HG02943 (cell line): ENCODE measurements around the gene SEC14L1.

Experiments used
- ATAC-seq: cut with Tn5 transposase; IDR thresholded peaks from one replicate; pipeline ENCODE4 v1.9.1; 2021; ENCODE audit warnings: mild to moderate bottlenecking, low read depth, moderate library complexity; ENCODE audit not compliant: unreplicated experiment

SEC14L1 gene

DNA sequence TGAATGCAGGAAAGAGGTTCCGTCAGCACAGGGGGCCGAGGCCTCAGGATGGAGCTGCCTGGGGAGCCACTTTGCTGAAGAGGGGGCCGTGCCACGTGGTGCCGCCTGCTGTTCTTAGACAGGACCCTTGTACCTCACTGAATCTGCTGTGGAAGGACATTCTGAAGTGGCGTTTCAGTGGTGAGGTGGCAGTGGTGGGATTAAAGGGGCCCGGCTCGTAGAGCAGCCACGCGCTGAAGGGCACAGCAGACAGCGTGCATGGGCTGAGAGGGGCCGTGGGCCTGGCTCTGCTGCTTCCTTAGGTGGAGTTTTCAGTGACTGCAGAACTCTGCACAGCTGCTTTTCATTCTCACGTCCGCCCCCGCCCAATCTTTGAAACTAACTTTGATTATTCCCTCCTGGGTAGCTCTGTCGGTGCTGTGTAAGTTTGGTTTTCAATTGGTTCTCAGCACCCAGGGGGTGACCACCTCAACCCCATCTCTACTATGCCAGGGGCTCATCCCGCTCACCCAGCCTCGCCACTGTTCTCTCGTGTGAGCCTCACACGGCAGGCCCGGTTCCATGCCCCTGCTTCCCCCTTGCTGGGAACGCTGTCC is 70.3 kb downstream of the SEC14L1 start:
- no peak for ATAC-seq

DNA sequence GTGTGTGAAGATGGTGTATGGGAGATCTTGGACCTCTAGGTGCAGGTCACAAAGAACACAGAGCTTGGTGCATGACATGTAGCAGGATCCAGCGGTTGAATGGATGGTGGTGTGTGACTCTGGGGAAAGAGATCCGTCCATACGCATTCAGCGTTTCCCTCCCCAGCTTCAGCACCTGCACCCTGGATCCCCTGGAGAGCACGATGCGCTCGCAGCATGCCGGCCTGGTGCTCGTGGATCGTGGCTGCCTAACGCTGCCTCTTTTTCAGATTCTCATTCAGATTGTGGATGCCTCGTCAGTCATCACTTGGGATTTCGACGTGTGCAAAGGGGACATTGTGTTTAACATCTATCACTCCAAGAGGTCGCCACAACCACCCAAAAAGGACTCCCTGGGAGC is 70.9 kb downstream of the SEC14L1 start:
- ATAC-seq = no peak

DNA sequence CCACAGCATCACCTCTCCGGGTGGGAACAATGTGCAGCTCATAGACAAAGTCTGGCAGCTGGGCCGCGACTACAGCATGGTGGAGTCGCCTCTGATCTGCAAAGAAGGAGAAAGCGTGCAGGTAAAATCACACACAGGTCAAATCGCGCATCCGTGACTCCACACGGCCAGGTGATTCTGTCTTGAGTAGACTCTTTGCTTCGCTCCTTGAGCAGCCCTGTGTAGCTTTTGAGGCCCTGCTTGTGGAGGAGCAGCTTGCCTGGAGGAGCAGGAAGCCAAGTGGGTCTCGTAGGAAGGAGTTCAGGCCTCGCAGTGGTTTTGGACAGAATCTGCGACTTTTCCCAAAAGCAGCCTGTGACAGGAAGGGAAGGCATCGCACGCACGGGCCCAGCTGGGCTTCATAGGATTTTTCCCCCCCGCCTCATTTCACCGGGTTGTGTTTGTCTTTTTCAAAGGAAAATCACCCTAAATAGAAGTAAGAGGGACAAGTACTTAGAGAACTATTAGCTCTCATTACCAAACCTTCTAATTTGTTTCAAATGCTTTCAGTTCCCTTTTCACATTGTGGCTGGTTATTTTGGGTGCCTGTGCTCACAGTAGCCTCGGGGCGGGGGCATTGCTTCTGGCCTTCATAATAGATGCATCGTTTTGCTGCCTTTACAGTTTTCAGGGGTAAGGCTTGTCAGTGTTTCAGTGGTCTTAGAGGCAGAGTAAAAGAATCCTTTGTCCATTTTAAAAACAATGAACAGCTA is 71.5 kb downstream of the SEC14L1 start:
- peak; percentile 58 for ATAC-seq

DNA sequence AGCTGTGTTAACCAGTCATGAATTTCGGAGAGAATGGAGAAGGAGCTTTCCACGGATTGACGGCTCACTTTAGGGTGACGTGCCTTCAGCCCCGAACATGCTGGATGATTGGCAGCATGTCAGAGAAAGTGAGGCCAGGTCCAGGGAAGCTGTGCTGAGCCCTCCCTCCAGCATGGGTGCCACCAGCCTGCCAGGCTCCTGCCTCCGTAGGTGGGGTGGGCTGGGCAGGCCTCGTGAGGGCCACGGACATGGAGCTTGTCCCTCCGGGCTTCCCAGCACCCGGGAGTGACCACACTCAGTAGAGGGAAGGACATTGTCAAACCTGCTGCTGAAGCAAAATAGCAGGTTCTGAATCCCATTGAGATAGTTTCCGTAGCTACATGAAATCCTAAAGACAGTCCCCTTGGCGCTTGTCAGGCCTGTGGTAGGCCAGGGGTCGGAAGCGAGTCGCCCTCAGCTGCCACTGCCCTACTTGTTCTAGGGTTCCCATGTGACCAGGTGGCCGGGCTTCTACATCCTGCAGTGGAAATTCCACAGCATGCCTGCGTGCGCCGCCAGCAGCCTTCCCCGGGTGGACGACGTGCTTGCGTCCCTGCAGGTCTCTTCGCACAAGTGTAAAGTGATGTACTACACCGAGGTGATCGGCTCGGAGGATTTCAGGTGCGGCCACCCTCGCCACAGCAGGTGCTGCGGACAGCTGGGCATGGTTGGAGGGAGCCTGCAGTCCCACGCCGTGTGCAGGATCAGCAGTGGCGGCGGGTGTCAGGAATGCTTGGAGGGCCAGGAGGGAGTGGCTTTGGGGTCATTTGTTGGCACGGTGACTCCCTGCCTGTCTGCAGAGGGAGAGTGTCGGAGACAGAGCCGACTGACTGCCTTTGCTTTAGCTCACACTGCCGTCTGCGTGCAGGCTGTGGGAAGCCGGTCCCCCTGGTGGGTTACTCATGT is 72.3 kb downstream of the SEC14L1 start:
- no peak for ATAC-seq

- ATAC-seq = no peak
Measured at GRCh38 chr17:77213778-77214132, 73.0 kb downstream of the SEC14L1 start.

GRCh38 chr17:77214328-77214727 is 73.6 kb downstream of the SEC14L1 start:
- ATAC-seq = no peak

- no peak for ATAC-seq
Measured at GRCh38 chr17:77214743-77215142, 74.0 kb downstream of the SEC14L1 start.

DNA sequence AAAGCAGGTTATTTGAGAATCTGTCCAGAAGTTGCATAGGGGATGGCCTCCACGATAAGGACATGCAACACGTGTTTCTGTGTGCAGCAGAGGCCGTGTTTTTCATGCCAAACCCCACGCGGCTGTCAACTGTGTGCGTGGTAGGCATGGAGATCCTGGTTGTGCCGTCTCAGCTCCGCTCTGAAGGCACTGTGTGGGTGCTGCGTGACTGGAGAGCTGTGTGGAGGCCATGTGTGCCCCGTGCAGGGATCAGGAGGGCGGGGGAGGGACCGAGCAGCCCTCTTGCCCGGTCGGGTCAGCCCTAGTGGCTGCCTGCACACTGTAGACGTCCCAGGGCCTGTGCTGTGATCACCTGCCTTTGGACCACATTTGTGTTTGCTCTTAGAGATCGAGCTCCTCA is 74.5 kb downstream of the SEC14L1 start:
- ATAC-seq = no peak

DNA sequence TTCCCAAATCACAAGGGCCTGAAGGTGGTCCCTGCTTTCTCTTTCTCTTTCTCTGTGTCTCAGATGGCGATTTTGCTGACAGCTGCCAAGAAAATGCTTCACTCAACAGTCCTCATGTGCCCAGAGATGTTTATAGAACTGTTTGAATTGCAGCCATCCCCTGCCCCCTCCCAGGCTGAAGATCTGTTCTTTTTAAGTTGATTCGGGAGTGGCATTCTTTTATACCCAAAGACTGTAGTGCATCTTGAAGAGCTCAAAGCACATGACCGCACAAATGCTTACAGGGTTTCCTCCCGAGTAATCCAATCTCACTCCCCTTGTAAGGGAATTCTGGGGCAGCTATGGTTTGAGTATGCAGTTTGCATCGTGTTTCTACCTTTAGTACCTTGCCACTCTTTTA is 75.7 kb downstream of the SEC14L1 start:
- ATAC-seq = no peak

- ATAC-seq = no peak
Measured at GRCh38 chr17:77217123-77217522, 76.4 kb downstream of the SEC14L1 start.

DNA sequence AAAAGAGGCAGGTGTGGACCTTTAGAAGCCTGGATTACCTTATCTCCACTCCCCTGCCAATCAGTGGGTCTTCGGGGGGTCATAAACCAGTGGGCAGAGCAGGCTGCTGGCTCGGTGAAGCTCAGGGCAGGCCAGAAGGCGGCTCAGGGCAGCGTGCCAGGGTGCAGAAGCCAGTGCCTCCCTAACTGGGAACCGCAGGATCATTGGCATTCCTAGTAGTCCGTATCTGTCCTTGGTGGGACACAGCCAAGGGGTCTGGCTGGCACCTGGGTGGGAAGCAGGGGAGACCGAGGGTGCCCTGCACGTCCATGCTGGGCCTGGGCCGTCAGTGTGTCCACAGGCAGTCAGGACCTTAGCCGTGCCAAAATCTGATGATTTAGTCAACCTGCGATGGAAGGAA is 76.8 kb downstream of the SEC14L1 start:
- ATAC-seq = no peak

GRCh38 chr17:77218902-77219301 is 78.1 kb downstream of the SEC14L1 start:
- ATAC-seq = no peak

- no peak for ATAC-seq
Measured at GRCh38 chr17:77222356-77222755, 81.6 kb downstream of the SEC14L1 start.

GRCh38 chr17:77223642-77224420 is 83.1 kb downstream of the SEC14L1 start:
- no peak for ATAC-seq

GRCh38 chr17:77225265-77225664 is 84.5 kb downstream of the SEC14L1 start:
- ATAC-seq = no peak

GRCh38 chr17:77227461-77228240 is 86.9 kb downstream of the SEC14L1 start:
- ATAC-seq = no peak

GRCh38 chr17:77228241-77228752 is 87.5 kb downstream of the SEC14L1 start:
- ATAC-seq = no peak

DNA sequence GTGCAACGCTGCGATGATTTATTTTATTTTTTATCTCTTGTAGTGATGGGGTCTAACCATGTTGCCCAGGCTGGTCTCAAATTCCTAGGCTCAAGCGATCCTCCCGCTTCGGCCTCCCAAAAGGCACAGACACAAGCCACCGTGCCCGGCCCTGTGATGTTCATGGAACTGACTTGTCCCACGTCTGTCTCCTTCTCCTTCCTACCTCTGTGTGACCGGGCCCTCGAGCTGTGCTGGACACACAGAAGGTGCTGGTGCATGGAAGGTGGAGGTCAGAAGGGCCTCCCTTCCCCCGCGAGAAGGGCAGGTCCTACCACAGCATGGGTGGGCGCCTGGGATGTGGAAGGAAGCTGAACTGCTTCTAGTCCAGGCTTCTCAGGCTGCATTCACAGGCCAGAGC is 88.0 kb downstream of the SEC14L1 start:
- no peak for ATAC-seq

DNA sequence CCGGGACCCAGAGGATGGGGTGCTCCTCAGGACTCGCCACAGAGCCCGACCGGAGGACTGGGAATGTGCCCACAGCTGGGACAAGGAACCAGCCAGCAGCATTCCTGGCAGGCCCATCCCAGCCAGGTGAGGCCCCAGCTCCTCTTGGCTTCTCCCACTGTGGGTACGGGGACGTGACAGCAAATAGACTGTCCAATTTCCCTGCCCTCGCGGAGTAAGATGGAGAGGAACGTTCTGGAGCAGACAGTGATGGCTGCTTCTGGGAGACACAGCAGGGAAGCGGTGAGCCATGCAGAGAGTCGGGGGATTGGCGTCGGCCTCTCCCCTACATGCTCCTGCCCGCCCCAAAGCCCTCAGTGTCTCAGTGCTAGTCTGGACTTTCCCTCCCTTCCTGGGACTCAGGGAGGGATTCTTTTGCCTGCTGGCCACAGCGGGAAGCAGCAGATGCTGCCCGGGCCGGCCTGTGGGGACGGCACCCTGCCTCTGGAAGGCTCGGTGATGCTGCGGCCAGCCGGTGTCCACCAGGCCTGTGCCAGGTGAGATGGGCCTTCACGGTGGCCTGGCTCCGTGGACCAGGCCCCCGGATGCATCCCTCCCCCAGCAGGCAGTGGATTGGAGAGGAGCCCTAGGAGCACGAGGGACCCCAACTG is 89.1 kb downstream of the SEC14L1 start:
- ATAC-seq = no peak
